Brain pericyte (primary cell): Measurements from ENCODE around the gene CFAP43.

Source experiments
- DNase-seq: peaks from one replicate; pipeline ENCODE4 v3.0.0-alpha.2; 2012; ENCODE audit warnings: low read depth, low spot score

Gene CFAP43, protein sequence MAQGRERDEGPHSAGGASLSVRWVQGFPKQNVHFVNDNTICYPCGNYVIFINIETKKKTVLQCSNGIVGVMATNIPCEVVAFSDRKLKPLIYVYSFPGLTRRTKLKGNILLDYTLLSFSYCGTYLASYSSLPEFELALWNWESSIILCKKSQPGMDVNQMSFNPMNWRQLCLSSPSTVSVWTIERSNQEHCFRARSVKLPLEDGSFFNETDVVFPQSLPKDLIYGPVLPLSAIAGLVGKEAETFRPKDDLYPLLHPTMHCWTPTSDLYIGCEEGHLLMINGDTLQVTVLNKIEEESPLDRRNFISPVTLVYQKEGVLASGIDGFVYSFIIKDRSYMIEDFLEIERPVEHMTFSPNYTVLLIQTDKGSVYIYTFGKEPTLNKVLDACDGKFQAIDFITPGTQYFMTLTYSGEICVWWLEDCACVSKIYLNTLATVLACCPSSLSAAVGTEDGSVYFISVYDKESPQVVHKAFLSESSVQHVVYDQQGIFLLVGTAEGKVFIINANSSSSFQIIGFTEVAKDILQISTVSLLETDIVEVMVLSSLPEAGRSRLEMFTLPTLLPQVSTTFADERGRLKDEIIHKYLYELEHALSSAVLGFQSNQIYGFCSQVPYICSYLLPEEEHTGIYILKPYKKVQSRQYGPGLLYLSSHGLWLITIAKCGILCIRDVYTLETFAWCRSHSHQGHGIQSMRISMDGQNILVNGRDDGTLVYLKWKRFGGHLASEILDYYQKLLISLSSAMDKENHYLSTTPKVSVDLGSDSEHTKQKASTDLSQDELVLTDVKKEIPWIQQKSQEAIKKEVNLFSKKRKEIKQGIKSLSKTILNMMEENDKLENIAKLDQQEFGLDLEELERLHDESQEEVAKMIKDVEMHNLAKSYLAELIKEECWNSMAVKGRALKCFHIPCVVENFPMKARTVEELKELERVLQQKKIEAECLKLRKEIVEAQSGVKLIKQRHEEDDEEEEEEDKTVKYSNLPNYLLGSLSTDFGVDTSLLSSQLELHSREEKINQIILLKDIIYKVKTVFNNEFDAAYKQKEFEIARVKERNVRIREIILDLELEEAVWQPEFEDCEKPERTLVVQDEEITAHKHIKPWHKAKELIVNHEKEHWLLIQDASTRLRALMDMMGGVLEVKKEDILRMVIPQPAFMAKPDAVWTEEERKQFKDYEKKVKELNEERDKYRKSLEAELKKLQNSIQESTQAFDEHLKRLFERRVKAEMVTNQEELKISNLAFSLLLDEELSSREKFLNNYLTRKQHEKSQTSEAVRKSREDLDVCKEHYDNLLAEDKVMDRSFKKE (N-terminal part only)

GRCh38 chr10:104231784-104232612 is at the start of gene CFAP43:
Gene CFAP43 (minus strand): TSS chr10:104232364. CDS start chr10:104232246, 118 bp downstream.
- peak; percentile 76 for DNase-seq

DNA sequence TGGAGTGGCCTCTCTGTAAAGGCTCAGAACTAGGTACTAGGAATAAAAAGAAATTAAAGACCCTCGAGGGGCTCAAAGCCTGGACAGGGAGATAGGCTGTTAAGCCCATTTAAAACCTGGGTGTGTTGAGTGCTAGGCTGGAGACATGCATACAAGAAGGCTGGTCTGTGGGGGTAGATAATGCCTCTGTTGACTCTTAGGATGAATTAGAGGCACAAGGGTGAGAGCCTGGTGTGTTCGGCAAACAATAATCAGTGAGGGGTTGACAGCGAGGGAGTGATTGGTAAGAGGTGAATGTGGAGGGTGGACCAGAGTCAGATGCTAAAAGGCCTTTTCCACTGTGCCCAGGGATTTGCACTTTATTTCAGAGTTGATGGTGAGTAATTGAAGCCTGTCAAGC is 49.5 kb upstream of the CFAP43 start:
- DNase-seq = no peak

- no peak for DNase-seq
Measured at GRCh38 chr10:104279550-104280259, 47.5 kb upstream of the CFAP43 start.

GRCh38 chr10:104277785-104278184 is 45.6 kb upstream of the CFAP43 start:
- DNase-seq = no peak

DNA sequence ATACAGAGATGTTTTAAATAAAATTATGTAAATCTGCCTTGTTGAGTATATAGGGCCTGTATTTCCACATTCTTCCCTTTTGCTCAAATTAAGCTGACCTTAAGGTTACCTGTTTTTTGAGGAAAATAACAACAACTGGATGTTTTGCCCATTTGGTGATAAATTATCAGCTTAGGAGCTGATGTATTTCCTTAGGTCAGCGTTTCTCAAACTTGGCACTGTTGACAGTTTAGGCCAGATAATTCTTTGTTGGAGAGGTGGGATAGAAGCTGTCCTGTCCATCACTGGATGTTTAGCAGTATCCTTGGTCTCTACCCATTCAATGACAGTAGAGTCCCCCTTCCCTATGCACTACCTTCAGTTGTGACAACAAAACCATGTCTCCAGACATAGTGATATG is 44.0 kb upstream of the CFAP43 start:
- DNase-seq = no peak

DNA sequence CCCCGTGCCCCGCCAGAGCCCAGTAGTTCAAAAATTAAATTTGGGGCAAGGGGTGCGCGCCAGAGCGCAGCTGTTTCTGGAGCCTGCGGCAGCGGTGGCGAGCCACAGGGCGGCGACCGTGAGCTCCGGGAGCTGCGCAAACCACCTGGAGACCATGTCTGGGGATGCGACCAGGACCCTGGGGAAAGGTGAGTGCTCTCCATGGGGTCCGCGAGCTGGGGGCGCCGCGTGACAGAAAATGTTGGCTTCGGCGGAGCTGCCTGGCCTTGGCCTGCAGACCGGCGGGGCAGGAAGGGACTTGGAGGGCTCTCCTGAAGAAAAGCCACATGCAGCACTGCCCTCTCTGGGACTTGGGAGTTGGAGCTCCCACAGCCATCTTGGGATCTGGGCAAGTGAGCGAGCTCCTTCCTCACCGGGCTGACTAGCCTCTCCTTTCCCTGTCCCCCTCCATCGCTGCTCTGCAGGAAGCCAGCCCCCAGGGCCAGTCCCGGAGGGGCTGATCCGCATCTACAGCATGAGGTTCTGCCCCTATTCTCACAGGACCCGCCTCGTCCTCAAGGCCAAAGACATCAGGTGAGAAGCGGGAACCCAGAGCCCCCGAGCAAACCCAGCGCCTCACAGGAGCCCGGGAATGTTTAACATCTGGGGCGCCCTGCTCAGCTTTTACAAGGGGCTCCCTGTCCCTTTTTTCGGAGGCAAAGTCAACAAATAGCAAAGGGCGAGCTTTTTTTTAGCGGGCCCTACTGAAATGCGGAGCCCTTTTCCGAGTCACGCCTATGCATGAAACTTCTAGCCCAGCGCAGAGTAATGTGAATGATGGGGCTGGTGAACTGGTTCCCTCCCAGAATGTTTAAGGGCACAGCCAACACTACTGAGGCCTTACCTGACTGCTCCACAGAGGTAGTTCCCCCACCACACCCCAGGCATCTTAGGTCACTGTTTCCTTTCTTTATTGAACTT is 42.9 kb upstream of the CFAP43 start:
- no peak for DNase-seq

GRCh38 chr10:104273899-104274575 is 41.9 kb upstream of the CFAP43 start:
- DNase-seq = no peak

DNA sequence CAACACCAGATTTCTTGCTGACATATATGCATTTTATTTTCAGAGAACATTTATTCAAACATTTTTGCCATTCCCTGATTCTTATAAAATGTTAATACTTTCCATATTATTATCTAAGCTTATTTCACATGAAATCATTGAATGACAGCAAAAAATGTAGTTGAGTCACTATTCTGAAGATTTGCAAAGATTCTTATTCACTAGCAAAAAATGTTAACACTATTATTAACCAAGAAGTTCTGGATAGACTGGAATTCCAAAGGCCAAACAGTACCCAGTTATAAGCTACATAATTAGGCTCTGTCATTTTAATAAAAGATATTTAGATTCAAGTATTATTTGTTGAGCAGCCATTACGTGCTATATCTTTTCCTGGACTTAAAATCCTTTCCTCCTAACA is 41.1 kb upstream of the CFAP43 start:
- DNase-seq = no peak

DNA sequence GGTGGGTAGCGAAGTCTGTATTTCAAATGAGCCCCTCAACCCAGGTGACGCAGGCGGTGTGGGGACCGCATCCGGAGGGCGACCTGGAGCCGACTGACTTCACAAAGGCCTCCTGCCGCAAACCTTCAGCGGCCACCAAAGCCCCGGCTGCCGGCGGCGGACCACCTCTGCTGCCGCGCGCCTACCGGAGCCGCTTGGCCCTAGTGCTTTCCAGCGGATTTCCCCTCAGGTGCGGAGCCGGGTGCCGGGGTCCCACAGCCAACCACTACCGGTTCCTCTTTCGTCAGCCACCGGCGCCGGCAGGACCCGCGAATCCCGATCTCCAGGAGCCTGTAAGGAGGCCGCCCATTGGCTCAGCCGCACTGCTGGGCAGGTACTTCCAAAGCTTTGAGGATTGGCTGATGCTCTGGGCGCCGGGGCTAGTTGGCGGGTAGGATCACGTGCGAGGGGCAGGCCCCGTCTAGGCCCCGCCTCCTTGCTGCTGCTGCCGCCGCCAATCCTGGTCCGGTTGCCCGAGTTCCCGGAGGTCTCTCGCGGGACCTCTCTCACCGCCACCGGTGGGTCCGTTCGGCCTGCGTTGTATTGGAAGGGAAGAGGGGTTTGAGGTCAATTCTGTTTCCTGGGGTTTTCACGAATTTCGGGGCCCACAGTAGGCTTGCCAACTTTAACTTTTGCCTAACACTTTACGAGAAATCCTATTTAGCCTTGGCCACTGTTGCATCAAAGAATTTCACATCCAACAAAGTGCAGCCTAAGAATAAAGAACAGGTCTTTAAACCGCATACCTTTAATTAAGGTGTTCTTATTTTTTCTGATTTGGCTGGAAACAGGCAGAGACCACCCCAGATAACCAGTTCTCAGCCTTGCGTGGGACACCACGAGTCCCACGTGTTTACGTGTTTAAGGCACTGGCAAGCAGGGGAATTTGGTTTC is 36.8 kb upstream of the CFAP43 start, which contains the start of gene GSTO2:
GSTO2 (plus strand) TSS at position 472 of the 933 bp plus-strand sequence. CDS start 5,732 bp downstream, outside the sequence.
- DNase-seq = peak; percentile 93

DNA sequence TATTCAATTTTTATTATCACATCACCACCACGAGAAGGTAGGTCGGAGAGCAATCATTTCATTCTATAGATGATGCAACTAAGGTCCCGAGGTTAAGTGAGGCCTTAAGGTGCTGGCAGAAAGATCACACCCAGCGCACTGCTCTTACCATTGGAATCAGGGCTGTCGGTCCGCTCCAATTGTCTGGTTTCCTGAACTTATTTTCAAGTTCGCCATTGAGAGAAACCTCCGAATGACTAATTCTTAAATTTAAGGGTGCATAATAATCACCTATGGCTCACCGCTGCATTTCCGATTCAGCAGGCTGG is 36.2 kb upstream of the CFAP43 start:
- DNase-seq = no peak

DNA sequence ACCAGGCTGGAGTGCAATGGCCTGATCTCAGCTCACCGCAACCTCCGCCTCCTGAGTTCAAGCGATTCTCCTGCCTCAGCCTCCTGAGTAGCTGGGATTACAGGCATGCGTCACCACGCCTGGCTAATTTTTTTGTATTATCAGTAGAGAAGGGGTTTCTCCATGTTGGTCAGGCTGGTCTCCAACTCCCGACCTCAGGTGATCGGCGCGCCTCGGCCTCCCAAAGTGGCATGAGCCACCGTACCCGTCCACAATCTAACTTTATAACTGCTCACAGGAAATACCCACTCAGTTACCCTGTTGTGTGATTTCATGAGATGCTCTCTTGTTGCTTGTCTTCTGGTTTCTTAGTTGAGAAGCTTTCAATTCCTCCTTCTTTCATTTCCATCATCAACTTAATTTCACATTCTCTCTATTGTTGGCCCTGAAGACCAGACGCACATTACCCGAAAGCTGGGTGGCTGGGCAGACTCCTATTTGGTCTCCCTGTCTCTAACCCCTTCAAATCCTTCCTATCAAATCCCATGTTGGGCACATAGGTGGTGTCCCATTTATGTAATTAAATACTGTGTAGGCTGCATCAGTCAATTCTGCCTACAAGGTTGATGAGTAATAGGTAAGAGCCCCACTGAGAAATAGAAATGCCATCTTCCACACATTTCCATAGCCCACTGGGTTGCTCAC is 35.7 kb upstream of the CFAP43 start:
- no peak for DNase-seq

GRCh38 chr10:104264783-104265182 is 32.6 kb upstream of the CFAP43 start:
- DNase-seq = no peak

DNA sequence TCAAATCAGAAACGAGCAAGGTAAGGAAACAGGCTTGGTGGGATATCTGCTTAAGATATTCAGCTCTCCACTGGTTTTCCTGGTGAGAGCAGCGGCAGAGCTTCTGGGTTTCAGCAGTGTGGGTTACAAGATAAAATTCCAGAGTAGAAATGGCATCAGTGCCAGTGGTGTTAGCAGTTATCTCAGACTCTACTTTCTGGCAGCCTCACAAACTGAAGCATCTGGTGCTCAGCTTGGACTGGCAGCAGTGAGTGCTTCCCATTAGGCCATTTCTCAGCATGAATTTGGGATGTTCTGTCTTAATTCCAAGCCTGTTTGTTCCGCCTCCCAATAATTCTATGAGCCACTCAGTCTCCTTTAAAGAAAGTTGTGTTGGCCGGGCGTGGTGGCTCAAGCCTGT is 29.9 kb upstream of the CFAP43 start:
- no peak for DNase-seq

GRCh38 chr10:104260775-104261115 is 28.6 kb upstream of the CFAP43 start:
- no peak for DNase-seq

GRCh38 chr10:104259999-104260774 is 28.0 kb upstream of the CFAP43 start:
- no peak for DNase-seq

GRCh38 chr10:104259456-104259855 is 27.3 kb upstream of the CFAP43 start:
- DNase-seq = no peak
